GM19035 (cell line): ENCODE data around the gene RCL1.
"Not testable (repeated sequence)": the region's sequence is repeated elsewhere in the genome, so short reads cannot be mapped to it uniquely, and the experiment has no call there.

Experiments
- ATAC-seq: cut with Tn5 transposase; IDR thresholded peaks from one replicate; pipeline ENCODE4 v1.9.1; 2021; ENCODE audit not compliant: unreplicated experiment

Gene RCL1, protein sequence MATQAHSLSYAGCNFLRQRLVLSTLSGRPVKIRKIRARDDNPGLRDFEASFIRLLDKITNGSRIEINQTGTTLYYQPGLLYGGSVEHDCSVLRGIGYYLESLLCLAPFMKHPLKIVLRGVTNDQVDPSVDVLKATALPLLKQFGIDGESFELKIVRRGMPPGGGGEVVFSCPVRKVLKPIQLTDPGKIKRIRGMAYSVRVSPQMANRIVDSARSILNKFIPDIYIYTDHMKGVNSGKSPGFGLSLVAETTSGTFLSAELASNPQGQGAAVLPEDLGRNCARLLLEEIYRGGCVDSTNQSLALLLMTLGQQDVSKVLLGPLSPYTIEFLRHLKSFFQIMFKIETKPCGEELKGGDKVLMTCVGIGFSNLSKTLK

GRCh38 chr9:4792572-4793458, at the start of gene RCL1:
TSS of gene RCL1 (plus strand) at chr9:4792944. CDS start at chr9:4793092, 148 bp downstream.
- ATAC-seq = peak; percentile 94

- ATAC-seq = no peak
Observed at GRCh38 chr9:4743131-4743875, 49.4 kb upstream of the RCL1 start.

GRCh38 chr9:4746278-4747030, 46.3 kb upstream of the RCL1 start:
- no peak for ATAC-seq

DNA sequence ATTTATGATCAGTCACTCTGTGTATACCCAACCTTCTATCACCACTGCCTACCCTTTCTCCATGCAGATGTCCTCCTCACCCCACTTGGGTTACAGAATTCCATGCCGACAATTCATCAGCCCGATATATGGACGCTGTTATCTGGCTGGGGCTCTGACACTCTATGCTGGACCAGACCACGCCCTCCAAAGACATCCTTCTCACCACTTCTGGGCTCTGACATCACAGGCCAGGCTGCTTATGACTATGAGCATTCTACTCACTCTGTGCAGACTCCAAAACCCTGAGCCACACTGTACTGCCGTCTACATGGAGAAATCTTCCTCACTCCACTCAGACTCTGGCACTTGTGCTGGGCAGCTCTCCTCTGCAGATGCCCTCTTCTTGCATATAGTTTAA, 44.1 kb upstream of the RCL1 start:
- ATAC-seq = no peak

DNA sequence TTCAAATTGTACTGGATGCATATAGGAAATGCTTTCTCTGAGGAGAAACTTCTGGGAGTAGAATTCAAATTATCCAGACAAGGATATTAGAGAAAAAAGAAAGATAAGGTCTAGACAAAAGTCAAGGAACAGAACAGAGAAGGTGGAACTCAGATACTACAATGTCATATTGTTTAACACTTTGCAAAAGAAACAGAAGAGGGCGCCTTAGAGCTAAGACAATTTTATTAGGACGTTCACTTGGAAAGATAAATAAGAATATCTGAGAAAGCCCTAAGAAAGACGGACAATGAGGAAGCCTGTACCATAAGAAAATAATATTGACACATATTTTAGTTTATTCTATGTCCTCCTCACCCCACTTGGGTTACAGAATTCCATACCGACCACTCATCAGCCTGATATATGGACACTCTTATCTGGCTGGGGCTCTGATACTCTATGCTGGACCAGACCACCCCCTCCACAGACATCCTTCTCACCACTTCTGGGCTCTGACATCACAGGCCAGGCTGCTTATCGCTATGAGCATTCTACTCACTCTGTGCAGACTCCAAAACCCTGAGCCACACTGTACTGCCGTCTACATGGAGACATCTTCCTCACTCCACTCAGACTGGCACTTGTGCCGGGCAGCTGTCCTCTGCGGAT, 42.6 kb upstream of the RCL1 start:
- no peak for ATAC-seq

DNA sequence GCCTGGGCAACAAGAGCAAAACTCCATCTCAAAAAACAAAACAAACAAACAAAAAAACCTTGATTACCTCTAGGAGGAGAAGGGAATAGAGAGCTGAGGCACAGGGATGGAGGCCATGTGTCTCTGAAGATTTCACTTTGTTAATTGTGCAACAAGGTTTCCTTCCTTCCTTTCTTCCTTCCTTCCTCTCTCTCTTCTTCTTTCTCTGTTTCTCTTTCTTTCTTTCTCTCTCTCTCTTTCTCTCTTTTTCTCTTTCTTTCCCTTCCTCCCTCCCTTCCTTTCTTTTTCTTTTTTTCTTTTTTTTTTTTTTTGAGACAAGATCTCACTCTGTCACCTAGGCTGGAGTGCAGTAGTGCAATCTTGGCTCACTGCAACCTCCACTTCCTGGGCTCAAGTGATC, 38.2 kb upstream of the RCL1 start:
- ATAC-seq = not testable (repeated sequence)

GRCh38 chr9:4755026-4755609, 37.6 kb upstream of the RCL1 start:
- no peak for ATAC-seq

DNA sequence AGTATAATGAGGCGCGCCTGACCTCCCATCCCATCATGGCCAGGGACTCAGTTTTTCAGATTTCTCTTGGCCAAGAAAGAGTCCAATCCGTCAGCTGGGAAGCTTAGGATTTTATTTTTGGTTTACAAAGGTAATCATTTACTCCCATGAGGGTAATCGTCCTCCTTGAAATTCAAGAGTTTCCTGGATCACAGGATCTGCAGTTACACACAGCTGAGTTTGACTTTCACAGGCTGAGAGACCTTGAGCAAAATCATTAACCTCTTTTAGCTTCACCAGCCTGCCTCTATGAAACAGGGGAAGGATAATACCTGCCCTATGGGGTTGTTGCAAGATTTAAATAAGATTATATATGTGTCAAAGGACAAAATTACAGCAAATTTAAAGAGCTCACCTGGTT, 36.3 kb upstream of the RCL1 start:
- ATAC-seq = no peak

DNA sequence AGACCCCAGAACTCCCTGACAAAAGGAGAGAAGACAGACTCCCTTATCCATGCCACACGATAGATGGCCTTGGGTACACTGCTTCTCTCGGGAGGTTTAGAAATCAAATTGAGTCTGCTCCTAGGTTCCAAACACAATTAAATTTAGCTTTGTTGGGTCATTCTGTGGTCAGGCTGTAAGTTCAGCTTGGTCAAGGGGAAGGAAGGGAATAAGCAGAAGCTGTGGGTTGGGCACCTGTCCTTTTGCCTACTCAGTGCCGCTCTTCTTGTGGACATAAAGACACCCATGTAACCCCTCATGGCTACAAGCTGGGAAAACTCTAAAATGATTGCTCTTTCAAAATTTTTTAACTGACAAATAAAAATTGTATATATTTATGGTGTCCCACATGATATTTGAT, 32.6 kb upstream of the RCL1 start:
- no peak for ATAC-seq

- peak; percentile 87 for ATAC-seq
Observed at GRCh38 chr9:4762108-4762885, 30.4 kb upstream of the RCL1 start.

DNA sequence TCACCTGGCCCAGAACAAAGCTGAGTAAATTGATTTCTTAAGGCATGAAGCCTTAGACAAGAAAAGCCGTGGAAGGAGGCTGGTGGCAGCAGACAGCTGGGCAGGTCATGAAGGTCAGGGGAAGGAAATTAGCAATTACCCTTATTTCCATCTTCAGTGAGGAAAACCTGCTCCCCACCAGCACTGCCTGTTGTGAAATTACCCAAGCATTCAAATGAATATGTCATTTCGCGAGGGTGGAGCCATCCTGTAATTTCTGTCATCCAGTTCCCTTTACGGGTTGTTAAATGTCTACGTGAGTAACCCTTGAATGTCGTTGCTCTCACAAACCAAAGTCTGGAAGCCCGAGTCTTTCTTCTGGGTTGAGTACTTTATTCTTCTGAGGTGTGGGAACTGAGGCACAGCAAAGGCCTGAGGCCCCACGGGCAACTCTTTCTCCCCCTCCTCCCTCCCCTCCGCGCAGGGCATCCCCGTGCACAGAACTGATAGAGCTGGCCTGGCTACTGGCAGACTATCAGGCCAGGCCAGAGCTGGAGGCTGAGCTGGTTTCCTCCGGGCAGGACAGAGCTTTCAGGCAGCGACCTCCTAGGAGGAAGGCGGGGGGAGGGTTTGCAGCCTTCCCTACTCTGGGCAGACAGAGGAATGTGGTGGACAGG, 29.7 kb upstream of the RCL1 start:
- ATAC-seq = peak; percentile 13

GRCh38 chr9:4764033-4764432, 28.7 kb upstream of the RCL1 start:
- ATAC-seq = no peak

DNA sequence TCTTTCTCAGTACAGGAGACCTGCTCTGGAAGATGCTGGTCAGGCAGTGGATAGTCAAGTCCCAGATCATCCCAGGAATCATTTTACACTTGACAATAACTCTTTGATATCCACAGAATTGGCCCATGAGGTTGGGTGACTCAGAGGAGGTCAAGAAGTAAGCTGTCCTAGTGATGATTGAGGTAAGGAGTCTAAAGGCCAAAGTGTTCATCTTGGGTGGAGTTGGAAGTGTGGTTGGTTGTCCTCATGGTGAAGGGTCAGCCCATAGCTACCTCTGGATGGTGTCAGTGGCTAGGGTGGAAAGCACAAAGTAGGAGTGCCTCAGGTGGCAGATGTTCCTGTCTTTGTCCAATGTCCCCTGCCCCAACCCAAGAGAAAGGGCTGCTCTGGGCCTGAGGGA, 24.1 kb upstream of the RCL1 start:
- no peak for ATAC-seq

GRCh38 chr9:4769321-4770080, 23.2 kb upstream of the RCL1 start:
- no peak for ATAC-seq

DNA sequence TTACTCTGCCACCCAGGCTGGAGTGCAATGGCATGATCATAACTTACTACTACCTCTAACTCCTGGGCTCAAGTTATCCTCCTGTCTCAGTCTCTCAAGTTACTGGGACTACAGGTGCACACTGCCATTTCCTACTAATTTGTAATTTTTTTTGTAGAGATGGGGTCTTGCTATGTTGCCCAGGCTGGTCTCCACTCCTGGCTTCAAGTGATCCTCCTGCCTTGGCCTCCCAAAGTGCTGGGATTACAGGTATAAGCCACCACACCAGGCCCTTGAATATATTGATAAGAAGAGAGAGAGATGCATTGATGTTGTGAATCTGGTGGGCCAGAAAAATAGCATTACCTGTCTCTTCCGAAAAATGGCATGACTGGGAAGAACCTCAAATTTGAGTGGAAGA, 21.0 kb upstream of the RCL1 start:
- ATAC-seq = no peak

DNA sequence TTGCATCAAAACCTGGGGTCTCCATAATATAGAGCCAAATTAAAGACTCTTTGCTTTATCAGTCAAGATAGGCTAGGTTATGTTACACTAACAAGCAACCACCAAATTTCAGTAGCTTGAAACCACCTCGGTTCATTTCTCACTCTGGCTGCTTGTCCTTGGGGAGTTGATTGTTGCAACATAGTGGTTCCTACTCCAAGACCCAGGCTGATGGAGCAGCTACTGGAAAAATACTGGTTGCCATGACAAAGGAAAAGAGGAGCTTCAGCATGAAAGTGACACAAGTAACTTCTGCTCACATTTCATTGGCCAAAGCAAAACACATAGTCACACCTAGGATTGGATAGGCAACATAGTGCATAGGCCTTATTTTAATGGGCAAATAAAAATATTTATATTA, 18.5 kb upstream of the RCL1 start:
- ATAC-seq = no peak

DNA sequence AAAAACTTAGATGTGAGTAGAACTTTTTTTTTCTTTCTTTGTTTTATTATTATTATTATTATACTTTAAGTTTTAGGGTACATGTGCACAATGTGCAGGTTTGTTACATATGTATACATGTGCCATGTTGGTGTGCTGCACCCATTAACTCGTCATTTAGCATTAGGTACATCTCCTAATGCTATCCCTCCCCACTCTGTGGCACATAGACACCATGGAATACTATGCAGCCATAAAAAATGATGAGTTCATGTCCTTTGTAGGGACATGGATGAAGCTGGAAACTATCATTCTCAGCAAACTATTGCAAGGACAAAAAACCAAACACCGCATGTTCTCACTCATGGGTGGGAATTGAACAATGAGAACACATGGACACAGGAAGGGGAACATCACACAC, 17.8 kb upstream of the RCL1 start:
- ATAC-seq = not testable (repeated sequence)

GRCh38 chr9:4780651-4781050, 12.1 kb upstream of the RCL1 start:
- no peak for ATAC-seq
